Liver (tissue), 3 donors: ENCODE data around the gene ITGA7.

ENCODE experiments used
- CTCF ChIP-seq: fragments of 150-350 bp; IDR thresholded peaks from 2 replicates; pipeline ENCODE4 v1.5.1; 2017; ENCODE audit warnings: improper control_type of control experiment, low read depth, low read length; ENCODE audit not compliant: missing input control
- EGR1 ChIP-seq, 2 donors: IDR thresholded peaks; 2 replicates each; pipeline ENCODE4 v1.6.1; 2016 to 2018; ENCODE audit warnings: antibody characterized with exemption in 2 of 2, low read depth in 2 of 2
- HNF4G ChIP-seq: IDR thresholded peaks from 2 replicates; pipeline ENCODE4 v1.6.1; 2016; ENCODE audit warnings: antibody characterized with exemption
- MAX ChIP-seq: IDR thresholded peaks from 2 replicates; pipeline ENCODE4 v1.6.1; 2016; ENCODE audit warnings: antibody characterized with exemption
- REST ChIP-seq: IDR thresholded peaks from 2 replicates; pipeline ENCODE4 v1.6.1; 2016; ENCODE audit warnings: antibody characterized with exemption, mild to moderate bottlenecking
- TAF1 ChIP-seq: conservative IDR thresholded peaks from 2 replicates; pipeline ENCODE4 v1.6.1; 2016; ENCODE audit warnings: antibody characterized with exemption, mild to moderate bottlenecking
- YY1 ChIP-seq: IDR thresholded peaks from 2 replicates; pipeline ENCODE4 v1.6.1; 2016; ENCODE audit warnings: antibody characterized with exemption, mild to moderate bottlenecking
- ZBTB33 ChIP-seq: IDR thresholded peaks from 2 replicates; pipeline ENCODE4 v1.6.1; 2016; ENCODE audit warnings: antibody characterized with exemption
- donor health status: healthy.
- donor health status: healthy.

- TF ChIP-seq ZBTB33 (no peak), TAF1 (no peak), CTCF (no peak), HNF4G (no peak), REST (no peak), EGR1 (IDR thresholded peaks at IDR 0.05; ENCODE audit: low read depth in 2 of 2) (no peak), YY1 (no peak), MAX (no peak)
Observed at GRCh38 chr12:55636853-55637252, 70.9 kb downstream of the ITGA7 start, which contains the start of gene OR10P1.
